Left lung (tissue), 10 donors: ENCODE data around the gene LILRB2. TPM values are rescaled to one million over a fixed set of nuclear protein-coding genes. Genes with fewer than 3 reads are reported as not detected.

Experiments
- ATAC-seq: fragments of 200-7000 bp; cut with Tn5 transposase; one replicate; pipeline ENCODE4 v1.9.1; 2020; ENCODE audit warnings: moderate library complexity
- DNase-seq, 4 donors: peaks; one replicate each; pipeline ENCODE4 v3.0.0-alpha.2; 2013 to 2020
- H3K27ac ChIP-seq, 2 donors: fragments of 200-600 bp; sonication (generic) in 1 of 2; one replicate each; pipeline versions ENCODE4 v1.5.0 to v1.8.0; 2020 to 2021
- H3K27me3 ChIP-seq, 2 donors: fragments of 200-600 bp; sonication (generic) in 1 of 2; one replicate each; pipeline versions ENCODE4 v1.5.0 to v1.8.0; 2020 to 2021
- H3K36me3 ChIP-seq, 2 donors: fragments of 200-600 bp; sonication (generic) in 1 of 2; one replicate each; pipeline versions ENCODE4 v1.5.0 to v1.8.0; 2020 to 2021
- H3K4me1 ChIP-seq, 2 donors: fragments of 200-600 bp; one replicate each; pipeline ENCODE4 v1.8.0; 2021
- H3K4me3 ChIP-seq, 2 donors: fragments of 200-600 bp; sonication (generic) in 1 of 2; one replicate each; pipeline versions ENCODE4 v1.5.0 to v1.8.0; 2020 to 2021; ENCODE audit warnings: mild to moderate bottlenecking in 1 of 2
- H3K9me3 ChIP-seq, 2 donors: fragments of 200-600 bp; sonication (generic) in 1 of 2; one replicate each; pipeline versions ENCODE4 v1.5.0 to v1.8.0; 2020 to 2021
- CTCF ChIP-seq, 2 donors: fragments of 200-600 bp; sonication (generic) in 1 of 2; IDR thresholded peaks; one replicate each; pipeline versions ENCODE4 v1.5.0 to v1.8.0; 2021; ENCODE audit warnings: antibody characterized with exemption in 2 of 2
- intact Hi-C, 2 donors: fragments of 100-400 bp; cut with DNase I; formaldehyde crosslinking; loops; one replicate each; pipeline versions ENCODE4 v1.11.2 to v1.14.2; 2022
- polyA plus RNA-seq, 6 donors: library from polyadenylated mRNA; unstranded; fragments of 120-200 nt; gene quantifications; one replicate each; pipeline ENCODE4 v1.2.1, GENCODE V29; 2013; ENCODE audit not compliant: insufficient read length in 6 of 6
- total RNA-seq, 2 donors: library from RNA; stranded (reverse); fragmentation: NEBNext Ultra II Directional; extraction: Animal tissue kit (Norgen Biotek cat#: 25700); gene quantifications; one replicate each; pipeline ENCODE4 v1.2.1, GENCODE V29; 2021
- donor health status: DM: no; HTN: yes; CAD: no.
- donor health status: DM: no; HTN: no; CAD: no.

LILRB2 gene
- total and polyA plus RNA-seq, 8 donors = 1.2 to 54.9 (median 1.8) TPM

DNA sequence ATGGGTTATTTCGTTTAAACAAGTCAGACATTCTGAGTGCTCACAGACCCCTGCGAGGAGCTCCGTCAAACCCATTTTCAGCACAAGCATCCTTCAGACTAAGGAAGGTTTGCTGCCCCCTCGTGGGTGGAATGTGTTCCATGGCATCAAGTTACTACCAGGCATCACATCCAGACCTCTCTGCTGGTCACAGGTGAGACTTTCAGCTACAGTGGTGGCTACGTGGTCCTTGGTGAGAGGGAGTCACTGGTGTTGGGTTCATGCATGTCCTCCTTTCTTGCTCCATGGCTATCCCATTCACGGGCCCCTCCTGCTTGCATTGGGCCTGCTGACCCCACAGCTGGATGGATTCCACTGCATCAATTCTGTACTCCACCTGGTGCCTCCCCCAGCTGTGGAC, 14.8 kb downstream of the LILRB2 start:
- Histone ChIP-seq H3K27ac (no peak overlapping the region), H3K36me3 (no peaks in the 10 kb centered on the region), H3K4me1 (peaks cover 0 to 18% of the 10 kb centered on the region in 2 donors), H3K9me3 (no peaks in the 10 kb centered on the region), H3K27me3 (peaks cover 0 to 2% of the 10 kb centered on the region in 2 donors), H3K4me3 (no peak overlapping the region)
- ATAC-seq (peak; percentile 93), DNase-seq (peak; percentile 37 to 84 (median 72))
- TF ChIP-seq CTCF (IDR thresholded peaks at IDR 0.05) = peak; percentile 78 to 86
- intact Hi-C loops = no loop called here

DNA sequence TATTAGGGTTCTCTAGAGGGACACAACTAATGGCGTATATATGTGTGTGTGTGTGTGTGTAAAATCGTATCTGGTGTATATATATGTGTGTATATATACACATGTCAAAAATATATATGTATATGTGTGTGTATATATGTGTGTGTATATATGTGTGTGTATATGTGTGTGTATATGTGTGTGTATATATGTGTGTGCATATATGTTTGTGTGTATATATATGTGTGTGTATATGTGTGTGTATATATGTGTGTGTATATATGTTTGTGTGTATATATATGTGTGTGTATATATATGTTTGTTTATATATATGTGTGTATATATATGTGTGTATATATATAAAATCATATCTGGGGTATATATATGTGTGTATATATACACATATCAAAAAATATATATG, 18.4 kb downstream of the LILRB2 start:
- H3K4me1 ChIP-seq = peaks cover 0 to 11% of the 10 kb centered on the region in 2 donors
- peaks cover 0 to 5% of the 10 kb centered on the region in 2 donors for H3K27me3 ChIP-seq
- intact Hi-C loops = no loop called here
- TF ChIP-seq CTCF (IDR thresholded peaks at IDR 0.05) = no peak
- DNase-seq = no peak
- no peak overlapping the region for H3K4me3 ChIP-seq
- H3K9me3 ChIP-seq = no peaks in the 10 kb centered on the region
- no peak overlapping the region for H3K27ac ChIP-seq
- no peak for ATAC-seq
- no peaks in the 10 kb centered on the region for H3K36me3 ChIP-seq

GRCh38 chr19:54262066-54262465, 18.8 kb downstream of the LILRB2 start:
- no peak overlapping the region for H3K27ac ChIP-seq
- H3K4me1 ChIP-seq = peaks cover 0 to 11% of the 10 kb centered on the region in 2 donors
- H3K9me3 ChIP-seq = no peaks in the 10 kb centered on the region
- H3K27me3 ChIP-seq = peaks cover 0 to 9% of the 10 kb centered on the region in 2 donors
- TF ChIP-seq CTCF (IDR thresholded peaks at IDR 0.05) = no peak
- DNase-seq (no peak), ATAC-seq (no peak)
- no peak overlapping the region for H3K4me3 ChIP-seq
- intact Hi-C loops = no loop called here
- H3K36me3 ChIP-seq = no peaks in the 10 kb centered on the region

DNA sequence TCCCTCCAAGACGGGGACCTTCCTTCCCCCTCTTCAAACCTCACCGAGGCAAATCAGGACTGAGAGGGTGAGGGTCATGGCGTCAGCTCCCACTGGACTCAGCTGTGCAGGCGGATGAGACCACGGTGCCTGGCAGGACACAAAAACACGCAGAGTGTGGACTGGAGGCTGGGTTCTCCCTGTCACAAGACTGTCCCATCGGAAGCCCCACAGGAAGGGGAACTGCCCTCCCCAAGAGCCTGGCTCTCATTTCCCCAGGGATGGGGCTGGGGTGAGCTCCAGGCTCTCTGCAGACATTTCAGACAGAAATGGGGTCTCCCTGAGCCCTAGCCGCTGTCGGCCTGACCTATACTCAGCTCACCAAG, 23.8 kb downstream of the LILRB2 start, which contains the start of gene LILRB5:
Gene LILRB5 (minus strand): TSS at position 158 of the 365 bp plus-strand sequence. CDS start 80 bp downstream, at position 78.
- peaks cover 0 to 8% of the 10 kb centered on the region in 2 donors for H3K4me1 ChIP-seq
- H3K36me3 ChIP-seq = no peaks in the 10 kb centered on the region
- no peak within 1 kb of the TSS for H3K27ac ChIP-seq
- intact Hi-C loops = no loop called here
- TF ChIP-seq CTCF (IDR thresholded peaks at IDR 0.05) = no peak
- H3K4me3 ChIP-seq = peak within 1 kb of the TSS in 1 of 2 donors; percentile 20
- ATAC-seq (peak; percentile 63), DNase-seq (peak in 1 of 4 donors; percentile 50)
- H3K27me3 ChIP-seq = peaks cover 0 to 58% of the 10 kb centered on the region in 2 donors
- no peaks in the 10 kb centered on the region for H3K9me3 ChIP-seq

GRCh38 chr19:54256250-54257115, 24.4 kb downstream of the LILRB2 start:
- peaks cover 0 to 8% of the 10 kb centered on the region in 2 donors for H3K4me1 ChIP-seq
- DNase-seq = peak in 1 of 4 donors; percentile 41
- no peaks in the 10 kb centered on the region for H3K36me3 ChIP-seq
- no peak for TF ChIP-seq CTCF (IDR thresholded peaks at IDR 0.05)
- peak overlapping the region in 1 of 2 donors; percentile 20 for H3K4me3 ChIP-seq
- H3K27ac ChIP-seq = no peak overlapping the region
- peaks cover 0 to 61% of the 10 kb centered on the region in 2 donors for H3K27me3 ChIP-seq
- intact Hi-C loops = no loop called here
- no peak for ATAC-seq
- H3K9me3 ChIP-seq = no peaks in the 10 kb centered on the region
